Renal cortical epithelial cell (primary cell): ENCODE data around the gene MAPK12. TPM values are rescaled to one million over a fixed set of nuclear protein-coding genes. Genes with fewer than 3 reads are reported as not detected.
A peak's percentile ranks its signal among the peaks of the same experiment; 100 is the strongest.

ENCODE experiments used
- DNase-seq: peaks from one replicate; pipeline ENCODE4 v3.0.0-alpha.2; 2011; ENCODE audit warnings: low read depth
- total RNA-seq: library from RNA; depleted of rRNA; stranded (reverse); fragments of >200 nt; gene quantifications from 2 replicates; pipeline ENCODE4 v1.2.3, GENCODE V29; 2014

The MAPK12 gene
- total RNA-seq, 1 donor from 2014 or later = 22.0 TPM

GRCh38 chr22:50252082-50253045, 9.1 kb downstream of the MAPK12 start:
- DNase-seq = peak; percentile 29

DNA sequence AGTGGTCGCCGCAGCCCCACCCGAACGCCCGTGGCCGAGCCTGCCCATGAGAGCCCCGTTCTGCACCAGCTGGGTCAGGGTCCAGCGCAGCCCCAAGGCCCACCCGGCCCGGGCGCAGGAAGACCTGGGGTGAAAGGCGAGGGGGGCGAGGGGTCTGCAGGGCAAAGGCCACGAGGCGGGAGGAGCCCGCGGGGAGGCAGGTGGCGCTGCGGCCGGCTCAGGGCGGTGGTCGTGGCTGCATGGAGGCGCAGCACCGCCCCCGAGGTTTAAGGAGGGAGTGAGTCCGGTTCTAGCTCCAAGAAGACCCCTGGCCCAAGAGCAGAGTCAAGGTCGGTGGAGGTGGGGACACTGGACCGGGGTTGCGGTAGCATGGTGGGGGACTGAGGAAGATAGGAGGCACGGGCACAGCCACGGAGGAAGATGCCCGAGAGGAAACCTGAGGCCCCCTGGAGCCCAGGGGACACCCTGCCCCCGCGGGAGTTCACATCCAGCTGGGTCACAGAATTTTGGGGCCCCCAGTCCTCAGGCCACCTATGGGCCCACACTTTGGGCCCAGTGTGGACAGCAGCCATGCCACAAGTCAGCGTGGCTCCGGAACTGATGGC, 9.9 kb downstream of the MAPK12 start:
- DNase-seq = no peak

DNA sequence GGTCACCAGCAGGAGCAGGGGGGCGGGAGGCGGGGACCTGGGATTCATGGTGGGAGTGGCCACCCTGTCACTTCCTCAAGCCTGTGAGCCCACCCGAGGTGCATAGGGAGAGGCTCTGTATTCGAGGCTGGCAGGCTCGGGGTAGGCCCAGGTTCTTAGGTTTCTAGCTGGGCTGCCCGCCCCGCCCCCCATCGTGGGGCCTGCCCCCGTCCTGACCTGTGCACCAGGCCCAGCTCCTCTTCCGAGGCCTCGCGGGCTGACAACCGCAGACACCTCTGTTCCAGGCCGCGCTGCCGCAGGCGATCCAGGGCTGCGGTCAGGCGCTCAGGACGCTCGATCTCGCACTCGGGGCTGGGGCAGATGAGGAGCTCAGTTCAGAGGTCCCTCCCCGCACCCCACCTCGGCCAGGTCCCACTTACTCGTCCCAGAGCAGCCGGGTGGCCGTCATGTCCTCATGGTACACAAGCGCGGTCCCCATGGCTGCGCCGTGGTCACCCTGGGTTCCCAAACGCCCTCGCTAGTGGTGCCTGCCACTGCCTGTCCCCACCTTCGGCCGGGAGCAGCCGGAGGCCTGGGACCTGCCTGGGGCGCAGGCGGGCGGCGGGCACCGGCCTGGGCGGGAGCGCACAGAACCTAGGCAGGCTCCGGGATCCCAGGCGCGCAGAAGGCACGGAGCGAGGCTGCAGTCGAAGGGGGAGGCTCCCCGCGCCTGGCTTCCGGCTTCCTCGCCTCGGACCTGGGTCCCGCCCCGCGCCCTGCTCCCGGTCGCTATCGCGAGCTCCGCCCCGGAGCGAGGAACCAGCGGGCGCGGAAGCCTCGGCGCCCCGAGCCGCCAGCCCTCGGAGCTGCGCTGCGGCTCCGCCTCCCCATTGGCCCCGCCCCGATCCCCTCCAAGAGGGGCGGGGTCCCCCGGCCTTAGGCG, 10.7 kb downstream of the MAPK12 start, which contains the start of gene HDAC10:
HDAC10 (minus strand) TSS at position 711 of the 922 bp plus-strand sequence; CDS start at position 478, 233 bp downstream.
- DNase-seq = peak; percentile 19

GRCh38 chr22:50250249-50250554, 11.3 kb downstream of the MAPK12 start:
- DNase-seq = no peak

DNA sequence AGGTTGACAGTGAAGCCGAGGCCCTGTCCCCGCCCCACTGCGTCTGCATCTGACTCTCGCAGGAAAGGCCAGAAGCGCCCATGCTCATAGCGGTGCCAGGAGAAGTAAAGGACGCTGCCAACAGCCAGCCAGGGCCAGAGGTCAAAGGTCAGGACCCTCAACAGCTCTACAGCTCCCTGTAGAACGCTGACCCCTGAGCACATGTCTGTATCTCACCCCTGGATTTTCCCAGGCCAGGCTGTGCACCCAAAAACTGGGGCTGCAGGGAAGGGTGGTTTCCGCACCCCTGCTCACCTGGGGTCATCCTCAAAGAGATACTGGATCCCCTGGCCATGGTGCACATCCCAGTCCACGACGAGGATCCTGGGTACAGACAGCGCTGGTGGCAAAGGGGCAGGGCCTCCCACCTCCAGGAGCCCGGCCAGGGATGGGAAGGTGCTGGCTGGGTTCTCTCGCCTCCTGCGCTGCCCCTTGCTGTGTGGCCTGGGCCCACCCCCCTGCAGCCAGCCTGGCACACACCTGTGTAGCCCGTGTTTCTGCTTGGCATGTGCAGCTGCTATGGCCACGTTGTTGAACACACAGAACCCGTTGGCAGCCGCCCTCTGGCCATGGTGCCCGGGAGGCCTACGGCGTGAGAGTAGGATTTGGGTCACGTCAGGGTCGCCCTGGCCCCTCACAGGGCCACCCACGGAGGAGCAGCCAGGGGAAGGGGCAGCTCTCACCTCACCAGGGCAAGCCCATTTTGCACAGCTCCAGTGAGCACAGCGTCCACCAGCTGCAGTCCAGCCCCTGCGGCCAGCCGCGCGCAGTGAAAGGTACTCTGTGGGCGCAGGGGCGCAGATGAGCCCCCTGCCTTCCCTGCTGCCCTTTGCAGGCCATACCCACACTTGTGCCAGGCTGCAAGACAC, 11.9 kb downstream of the MAPK12 start:
- no peak for DNase-seq

GRCh38 chr22:50248196-50249081, 13.0 kb downstream of the MAPK12 start:
- no peak for DNase-seq

GRCh38 chr22:50247748-50248147, 13.7 kb downstream of the MAPK12 start:
- DNase-seq = no peak

DNA sequence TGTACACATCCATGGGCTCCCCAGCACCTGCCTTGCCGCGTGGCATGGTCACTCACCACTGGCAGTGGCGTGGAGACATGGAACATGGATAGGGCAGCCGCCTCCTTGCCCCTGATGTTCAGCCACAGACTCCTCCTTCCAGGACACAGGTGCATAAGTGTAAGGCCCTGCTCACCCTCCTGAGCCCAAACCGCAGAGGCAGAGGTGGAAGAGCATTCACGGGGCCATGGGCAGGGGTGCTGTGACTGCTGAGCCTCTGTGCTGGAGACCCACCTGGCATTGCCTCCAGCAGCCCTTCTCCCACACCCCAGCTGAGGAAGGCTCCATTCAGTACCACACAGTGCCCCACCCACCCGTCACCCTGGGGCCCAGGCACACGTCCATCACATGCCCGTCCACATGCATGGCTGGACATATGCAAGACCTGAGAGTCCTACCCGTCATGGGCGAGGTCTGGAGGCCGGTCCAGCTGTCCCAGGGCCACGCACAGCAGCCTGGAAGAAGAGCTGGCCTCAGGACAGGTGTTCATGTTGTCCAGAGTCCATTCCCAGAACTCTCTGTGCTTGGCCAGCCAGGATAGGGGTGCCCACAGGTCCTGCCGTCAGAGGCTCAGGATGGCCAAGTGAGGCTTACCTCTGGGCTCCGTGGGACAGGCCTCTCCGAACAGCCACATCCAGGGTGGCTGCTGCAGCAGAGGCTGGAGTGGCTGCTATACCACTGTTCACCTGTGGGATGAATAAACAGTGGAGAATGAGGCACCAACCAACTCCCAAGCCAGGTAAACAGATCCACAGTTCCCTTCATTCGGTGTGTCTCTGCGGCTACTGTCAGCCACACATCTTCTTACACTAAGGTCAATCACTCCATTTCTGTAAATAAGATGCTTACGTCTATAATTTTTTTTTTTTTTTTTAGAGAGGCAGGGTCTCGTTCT, 15.0 kb downstream of the MAPK12 start:
- DNase-seq = no peak

GRCh38 chr22:50245214-50246072, 16.0 kb downstream of the MAPK12 start:
- DNase-seq = no peak

DNA sequence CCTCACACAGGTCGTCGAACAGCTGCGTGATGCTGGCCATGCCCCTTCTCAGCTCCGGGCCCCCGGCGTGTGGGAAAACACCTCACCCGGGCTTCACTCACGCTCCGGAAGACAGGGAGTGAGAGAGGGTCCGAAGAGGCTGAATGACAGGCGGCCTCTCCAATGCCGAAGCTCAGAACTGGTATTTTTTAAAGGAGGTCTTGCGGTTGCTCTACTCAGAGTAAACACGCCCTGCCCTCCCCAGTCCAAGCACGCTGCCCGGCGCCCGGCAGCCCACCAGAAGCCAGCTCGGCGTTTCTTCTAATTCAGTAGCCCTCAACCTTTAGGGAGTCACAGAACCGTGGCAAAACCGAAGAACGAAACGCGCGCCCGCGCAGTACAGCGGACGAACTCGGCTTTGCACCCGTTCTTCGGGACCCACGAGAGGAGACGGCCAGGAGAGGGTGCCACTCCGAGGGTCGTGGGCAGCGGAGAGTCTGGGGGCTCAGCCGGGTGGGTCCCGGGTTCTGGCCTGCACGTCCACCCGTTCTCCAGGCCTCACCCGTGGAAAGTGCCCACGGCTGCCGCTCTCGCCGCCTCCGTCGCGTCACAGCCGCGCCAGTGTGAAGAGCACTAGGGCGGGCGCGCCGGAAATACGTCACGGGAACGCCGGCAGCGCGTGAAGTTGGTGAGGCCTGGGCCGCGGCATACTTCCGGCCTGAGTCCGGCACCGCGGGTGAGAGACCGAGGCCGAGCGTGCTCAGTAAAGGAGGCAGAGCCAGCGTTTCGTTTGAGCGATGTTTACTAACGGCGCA, 16.9 kb downstream of the MAPK12 start, which contains the start of gene TUBGCP6:
TUBGCP6 (minus strand) TSS at position 604 of the 794 bp plus-strand sequence; CDS start at position 40, 564 bp downstream.
- DNase-seq = peak; percentile 68

DNA sequence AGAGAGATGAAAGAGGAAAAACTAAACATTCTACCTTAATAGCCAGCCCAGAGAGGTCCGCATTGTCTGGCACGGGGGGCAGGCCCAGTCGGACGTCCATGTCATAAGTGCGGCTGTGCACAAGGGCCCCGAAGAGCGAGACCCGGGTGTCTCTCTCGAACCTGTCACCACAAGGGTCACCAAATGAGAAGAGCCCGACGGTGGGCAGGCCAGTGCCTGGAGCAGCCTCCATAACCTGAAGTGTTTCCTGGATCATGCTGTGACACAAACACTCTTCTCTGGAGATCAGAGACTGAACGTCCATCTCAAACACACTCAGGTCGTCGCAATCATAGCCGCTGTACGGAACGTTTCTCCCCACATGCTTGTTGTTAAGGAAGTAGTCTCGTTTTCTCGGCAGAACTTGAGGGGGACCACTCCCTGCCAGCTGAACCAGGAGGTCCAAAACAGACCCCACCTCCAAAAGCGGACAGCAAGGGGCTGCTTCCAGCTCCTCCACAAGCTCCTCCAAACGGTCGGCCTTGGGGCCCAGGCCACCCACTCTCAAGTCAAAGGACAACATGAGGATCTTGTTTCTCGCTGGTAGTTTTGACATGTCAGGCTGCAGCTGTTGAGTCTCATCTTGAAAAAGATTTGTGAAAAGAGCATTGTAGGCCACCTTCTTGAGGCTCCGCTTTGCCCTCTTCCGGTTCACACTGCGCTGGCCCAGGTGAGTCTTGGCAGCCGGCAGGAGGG, 17.6 kb downstream of the MAPK12 start:
- DNase-seq = peak; percentile 10

GRCh38 chr22:50242406-50242949, 19.0 kb downstream of the MAPK12 start:
- no peak for DNase-seq

DNA sequence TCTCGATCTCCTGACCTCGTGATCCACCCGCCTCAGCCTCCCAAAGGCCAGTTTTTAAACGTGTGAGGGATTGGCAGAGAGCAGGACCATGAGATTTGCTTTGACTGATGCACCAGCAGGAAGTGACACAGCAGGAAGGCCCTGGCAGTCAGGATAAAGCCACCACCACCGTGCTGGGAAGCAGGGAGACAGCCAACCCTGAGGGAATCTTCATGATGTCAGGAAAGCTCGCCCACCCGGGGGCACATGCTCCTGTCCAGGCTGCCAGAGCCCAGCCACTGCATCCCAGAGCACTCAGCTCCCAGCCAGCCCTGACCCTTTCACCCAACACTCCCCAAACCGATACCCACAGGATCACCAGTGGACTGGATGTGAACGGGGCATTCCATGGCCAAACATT, 22.7 kb downstream of the MAPK12 start:
- no peak for DNase-seq

GRCh38 chr22:50236731-50237409, 24.6 kb downstream of the MAPK12 start:
- no peak for DNase-seq

GRCh38 chr22:50233223-50233622, 28.3 kb downstream of the MAPK12 start:
- DNase-seq = no peak
